Colonic mucosa (tissue), 4 donors: ENCODE measurements around the gene BIRC2. TPM values are rescaled to one million over a fixed set of nuclear protein-coding genes. Genes with fewer than 3 reads are reported as not detected.
"Not testable (repeated sequence)": the region's sequence is repeated elsewhere in the genome, so short reads cannot be mapped to it uniquely, and the experiment has no call there.

Experiments
- DNase-seq: peaks from one replicate; pipeline ENCODE4 v3.0.0-alpha.2; 2020
- H3K27ac ChIP-seq: fragments of 200-600 bp; one replicate; pipeline ENCODE4 v1.8.0; 2021
- H3K27me3 ChIP-seq: fragments of 200-600 bp; one replicate; pipeline ENCODE4 v1.8.0; 2021
- H3K36me3 ChIP-seq: fragments of 200-600 bp; one replicate; pipeline ENCODE4 v1.8.0; 2021
- H3K4me1 ChIP-seq: fragments of 200-600 bp; one replicate; pipeline ENCODE4 v1.8.0; 2021; ENCODE audit warnings: mild to moderate bottlenecking
- H3K4me3 ChIP-seq: fragments of 200-600 bp; one replicate; pipeline ENCODE4 v1.8.0; 2021
- H3K9ac ChIP-seq, 2 donors: one replicate each; pipeline ENCODE4 v1.7.0; 2013; ENCODE audit warnings: control low read depth in 2 of 2, low read depth in 2 of 2, low read length in 2 of 2
- H3K9me3 ChIP-seq: fragments of 200-600 bp; one replicate; pipeline ENCODE4 v1.8.0; 2021
- intact Hi-C: fragments of 100-400 bp; cut with DNase I; formaldehyde crosslinking; loops from one replicate; pipeline ENCODE4 v1.14.1; 2022
- total RNA-seq, 2 donors: library from RNA; stranded (reverse); fragmentation: NEBNext Ultra II Directional in 1 of 2; extraction: Animal tissue kit (Norgen Biotek cat#: 25700) in 1 of 2; gene quantifications; one replicate each; pipeline ENCODE4 v1.2.1, GENCODE V29; 2021
- TF ChIP-seq, protein P1 (sequence below): fragments of 200-600 bp; IDR thresholded peaks from one replicate; pipeline ENCODE4 v1.8.0; 2022; ENCODE audit warnings: antibody characterized with exemption, mild to moderate bottlenecking
- donor health status: healthy.
- donor health status: DM: no; HTN: no; CAD: no.
- donor health status: DM: no; HTN: no; CAD: no.

Gene BIRC2
- total RNA-seq, 2 donors from 2014 or later = 34.1 to 59.5 TPM

DNA sequence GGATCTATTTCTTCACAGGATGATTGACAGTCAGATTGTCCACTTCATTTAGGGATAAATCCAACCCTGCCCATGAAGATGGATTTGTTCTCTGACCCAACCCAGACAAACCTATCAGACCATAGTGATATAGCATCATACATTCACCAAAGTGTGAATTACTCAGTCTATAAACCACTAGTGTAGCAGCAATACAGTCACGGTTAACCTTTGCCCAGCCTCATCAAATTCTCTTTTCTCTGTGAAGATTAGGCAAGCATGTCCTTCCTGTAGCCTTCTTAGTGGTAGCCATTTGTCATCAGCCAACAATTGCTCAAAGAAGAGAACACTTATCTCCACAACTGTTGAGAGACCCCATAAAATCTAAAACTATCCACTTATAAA, 14.4 kb upstream of the BIRC2 start:
- DNase-seq = no peak

DNA sequence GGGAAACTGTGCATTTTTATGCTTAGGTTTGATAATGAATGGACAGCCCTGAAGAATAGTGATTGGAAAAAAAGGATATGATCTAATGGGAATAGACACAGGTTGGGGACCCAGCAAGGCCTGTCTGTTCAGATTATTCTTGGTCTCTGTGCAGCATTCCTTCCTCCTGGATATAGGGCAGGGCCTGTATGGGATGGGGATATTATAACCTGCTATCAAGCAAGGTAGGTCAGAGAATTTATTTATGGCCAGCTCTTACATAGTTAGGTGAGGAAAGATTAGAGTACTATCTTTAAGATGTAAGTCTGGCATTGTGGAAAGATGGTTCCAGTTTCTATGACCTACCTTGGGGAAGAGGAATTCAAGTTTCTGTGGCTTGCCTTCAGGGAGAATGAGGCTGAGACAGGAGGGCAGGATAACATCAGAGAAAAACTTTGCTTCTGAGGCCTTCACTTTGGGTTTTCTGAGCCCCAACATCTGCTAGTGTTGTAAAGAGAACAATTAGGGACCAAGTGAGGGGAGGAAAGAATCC, 8.5 kb upstream of the BIRC2 start:
- H3K4me1 ChIP-seq = no peaks in the 10 kb centered on the region
- H3K36me3 ChIP-seq = no peaks in the 10 kb centered on the region
- no peak overlapping the region for H3K27ac ChIP-seq
- no peaks in the 10 kb centered on the region for H3K27me3 ChIP-seq
- H3K9ac ChIP-seq = no peak overlapping the region
- no peak for DNase-seq
- TF ChIP-seq, protein P1, sequence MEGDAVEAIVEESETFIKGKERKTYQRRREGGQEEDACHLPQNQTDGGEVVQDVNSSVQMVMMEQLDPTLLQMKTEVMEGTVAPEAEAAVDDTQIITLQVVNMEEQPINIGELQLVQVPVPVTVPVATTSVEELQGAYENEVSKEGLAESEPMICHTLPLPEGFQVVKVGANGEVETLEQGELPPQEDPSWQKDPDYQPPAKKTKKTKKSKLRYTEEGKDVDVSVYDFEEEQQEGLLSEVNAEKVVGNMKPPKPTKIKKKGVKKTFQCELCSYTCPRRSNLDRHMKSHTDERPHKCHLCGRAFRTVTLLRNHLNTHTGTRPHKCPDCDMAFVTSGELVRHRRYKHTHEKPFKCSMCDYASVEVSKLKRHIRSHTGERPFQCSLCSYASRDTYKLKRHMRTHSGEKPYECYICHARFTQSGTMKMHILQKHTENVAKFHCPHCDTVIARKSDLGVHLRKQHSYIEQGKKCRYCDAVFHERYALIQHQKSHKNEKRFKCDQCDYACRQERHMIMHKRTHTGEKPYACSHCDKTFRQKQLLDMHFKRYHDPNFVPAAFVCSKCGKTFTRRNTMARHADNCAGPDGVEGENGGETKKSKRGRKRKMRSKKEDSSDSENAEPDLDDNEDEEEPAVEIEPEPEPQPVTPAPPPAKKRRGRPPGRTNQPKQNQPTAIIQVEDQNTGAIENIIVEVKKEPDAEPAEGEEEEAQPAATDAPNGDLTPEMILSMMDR = no peak
- no peak overlapping the region for H3K4me3 ChIP-seq
- intact Hi-C loops = loop anchor here (5.0 kb wide), 1 partner anchor 159 kb away; no protein-coding TSS in a partner anchor
- H3K9me3 ChIP-seq = no peaks in the 10 kb centered on the region

More for the DNA sequence above, 14.4 kb upstream of the BIRC2 start:
- Histone ChIP-seq H3K4me1 (no peaks in the 10 kb centered on the region), H3K27ac (no peak overlapping the region), H3K9ac (no peak overlapping the region), H3K36me3 (no peaks in the 10 kb centered on the region), H3K9me3 (no peaks in the 10 kb centered on the region), H3K27me3 (no peaks in the 10 kb centered on the region), H3K4me3 (no peak overlapping the region)
- TF ChIP-seq, protein P1 = no peak
- intact Hi-C loops = no loop called here

- H3K27me3 ChIP-seq, H3K27ac ChIP-seq, H3K4me3 ChIP-seq, H3K4me1 ChIP-seq, H3K9ac ChIP-seq, H3K9me3 ChIP-seq, DNase-seq, H3K36me3 ChIP-seq: not testable (repeated sequence)
- intact Hi-C loops = loop anchor here (5.0 to 10.0 kb wide), 3 partner anchors 49 to 323 kb away; no protein-coding TSS in a partner anchor
Observed at GRCh38 chr11:102341311-102341710, 5.7 kb upstream of the BIRC2 start.

- DNase-seq = peak; percentile 84
- intact Hi-C loops = loop anchor here (5.0 to 10.0 kb wide), 3 partner anchors 50 to 323 kb away; no protein-coding TSS in a partner anchor
- H3K27ac ChIP-seq = no peak overlapping the region
- H3K9ac ChIP-seq = no peak overlapping the region
- no peak overlapping the region for H3K4me3 ChIP-seq
- H3K36me3 ChIP-seq = no peaks in the 10 kb centered on the region
- H3K27me3 ChIP-seq = no peaks in the 10 kb centered on the region
- H3K9me3 ChIP-seq = no peaks in the 10 kb centered on the region
- no peaks in the 10 kb centered on the region for H3K4me1 ChIP-seq
- TF ChIP-seq, protein P1 = peak; percentile 76
Observed at GRCh38 chr11:102341844-102342318, 5.1 kb upstream of the BIRC2 start.

DNA sequence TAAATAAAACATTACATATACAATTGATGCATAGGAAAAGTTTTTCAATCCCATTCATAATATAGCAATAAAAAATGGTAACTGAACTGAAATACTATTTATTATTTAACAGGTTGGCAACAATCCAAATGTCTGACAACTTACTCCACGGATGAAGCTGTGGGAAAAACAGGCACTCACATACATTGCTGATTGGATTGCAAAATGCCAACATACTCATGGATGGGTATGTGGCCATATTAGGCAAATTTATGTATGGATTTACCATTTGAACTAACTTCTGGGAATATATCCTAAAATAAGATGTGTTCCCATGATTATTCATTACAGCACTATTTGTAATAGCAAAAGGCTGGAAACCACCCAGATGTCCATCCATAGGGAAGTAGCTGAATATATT, 3.2 kb upstream of the BIRC2 start:
- H3K27ac ChIP-seq = no peak overlapping the region
- H3K27me3 ChIP-seq = no peaks in the 10 kb centered on the region
- H3K4me3 ChIP-seq = no peak overlapping the region
- no peaks in the 10 kb centered on the region for H3K9me3 ChIP-seq
- H3K4me1 ChIP-seq = no peaks in the 10 kb centered on the region
- H3K36me3 ChIP-seq = no peaks in the 10 kb centered on the region
- intact Hi-C loops = loop anchor here (5.0 to 10.0 kb wide), 3 partner anchors 52 to 321 kb away; no protein-coding TSS in a partner anchor
- DNase-seq = no peak
- H3K9ac ChIP-seq = no peak overlapping the region
- TF ChIP-seq, protein P1 = no peak

DNA sequence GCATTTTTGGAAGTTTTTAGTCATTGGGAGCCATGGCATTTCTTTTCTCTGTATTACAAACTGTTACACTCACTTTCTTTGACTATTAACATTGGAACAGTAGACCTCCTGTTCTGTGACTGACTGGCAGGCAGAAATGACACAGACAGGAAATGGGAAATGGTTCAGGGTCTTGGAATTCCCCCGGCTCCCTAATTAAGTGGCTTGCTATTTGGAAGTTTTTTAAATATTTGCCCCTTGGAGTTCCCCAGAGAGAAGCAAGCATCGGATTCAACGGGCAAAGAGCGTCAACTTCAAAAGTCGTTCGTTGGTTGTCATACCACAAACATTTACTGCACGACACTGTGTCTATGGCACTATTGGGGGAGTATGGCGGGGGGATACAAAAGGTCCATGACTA, 1.1 kb upstream of the BIRC2 start:
- intact Hi-C loops = loop anchor here (10.0 kb wide), 1 partner anchor 319 kb away; no protein-coding TSS in a partner anchor
- no peaks in the 10 kb centered on the region for H3K36me3 ChIP-seq
- no peaks in the 10 kb centered on the region for H3K4me1 ChIP-seq
- TF ChIP-seq, protein P1 = no peak
- peak overlapping the region; percentile 99 for H3K27ac ChIP-seq
- H3K9ac ChIP-seq = peak overlapping the region in 1 of 2 donors; percentile 97
- peak overlapping the region; percentile 66 for H3K4me3 ChIP-seq
- H3K27me3 ChIP-seq = no peaks in the 10 kb centered on the region
- DNase-seq = no peak
- H3K9me3 ChIP-seq = no peaks in the 10 kb centered on the region
